ENCODE results near the gene SCFD2.

Gene SCFD2

GRCh38 chr4:53010318-53010717, 355.5 kb downstream of the SCFD2 start:
- TF ChIP-seq CTCF (conservative IDR thresholded peaks at IDR 0.05; ENCODE audit: low read depth) = no peak
- H3K27ac ChIP-seq = no peak overlapping the region
- CTCF ChIA-PET = no interaction called here
- POLR2A ChIA-PET (ENCODE audit: low non-redundant PET) = no interaction called here
- DNase-seq (ENCODE audit: low spot score) = no peak

DNA sequence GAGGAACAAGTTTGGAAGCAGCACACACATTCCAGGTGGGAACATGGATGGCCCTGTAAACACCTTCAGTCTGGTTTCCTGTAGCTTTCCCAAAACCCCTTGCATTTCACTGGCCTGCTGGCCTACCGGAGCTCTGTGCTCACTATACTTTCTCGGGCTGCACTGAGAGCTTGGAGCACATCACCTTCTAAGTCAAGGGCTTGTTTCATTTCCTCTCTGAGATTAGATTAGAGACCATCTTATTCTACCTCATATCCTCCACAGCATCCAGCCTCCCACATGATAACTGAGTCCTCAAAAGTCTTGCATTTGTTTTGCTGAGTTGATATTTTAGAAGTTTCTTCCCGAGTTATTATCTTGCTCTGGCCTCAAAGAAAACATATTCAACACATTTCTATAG, 356.0 kb downstream of the SCFD2 start:
- no peak for TF ChIP-seq CTCF (conservative IDR thresholded peaks at IDR 0.05; ENCODE audit: low read depth)
- no peak overlapping the region for H3K27ac ChIP-seq
- POLR2A ChIA-PET (ENCODE audit: low non-redundant PET) = no interaction called here
- no peak for DNase-seq (ENCODE audit: low spot score)
- CTCF ChIA-PET = no interaction called here

DNA sequence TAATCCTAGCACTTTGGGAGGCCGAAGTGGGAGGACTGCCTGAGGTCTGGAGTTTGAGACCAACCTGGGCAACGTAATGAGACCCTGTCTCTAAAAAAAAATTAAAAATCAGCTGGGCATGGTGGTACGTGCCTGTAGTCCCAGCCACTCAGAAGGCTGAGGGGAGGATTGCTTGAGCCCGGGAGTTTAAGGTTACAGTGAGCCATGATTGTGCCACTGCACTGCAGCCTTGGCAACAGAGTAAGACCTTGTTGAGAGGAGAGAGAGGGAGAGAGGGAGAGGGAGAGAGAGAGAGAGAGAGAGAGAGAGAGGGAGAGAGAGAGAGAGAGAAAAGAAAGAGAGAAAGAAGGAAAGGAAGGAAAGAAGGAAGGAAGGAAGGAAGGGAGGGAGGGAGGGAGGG, 358.8 kb downstream of the SCFD2 start:
- no peak for DNase-seq (ENCODE audit: low spot score)
- ChIA-PET CTCF (interaction anchor here (0.5 kb wide), 1 partner anchor 179 kb away, joined by 3 read pairs; no protein-coding TSS in a partner anchor), POLR2A (ENCODE audit: low non-redundant PET) (no interaction called here)
- no peak for TF ChIP-seq CTCF (conservative IDR thresholded peaks at IDR 0.05; ENCODE audit: low read depth)
- no peak overlapping the region for H3K27ac ChIP-seq

- TF ChIP-seq CTCF (conservative IDR thresholded peaks at IDR 0.05; ENCODE audit: low read depth) = no peak
- no peak overlapping the region for H3K27ac ChIP-seq
- POLR2A ChIA-PET (ENCODE audit: low non-redundant PET) = no interaction called here
- CTCF ChIA-PET = no interaction called here
- DNase-seq (ENCODE audit: low spot score) = no peak
Measured at GRCh38 chr4:53005808-53006207, 360.1 kb downstream of the SCFD2 start.

DNA sequence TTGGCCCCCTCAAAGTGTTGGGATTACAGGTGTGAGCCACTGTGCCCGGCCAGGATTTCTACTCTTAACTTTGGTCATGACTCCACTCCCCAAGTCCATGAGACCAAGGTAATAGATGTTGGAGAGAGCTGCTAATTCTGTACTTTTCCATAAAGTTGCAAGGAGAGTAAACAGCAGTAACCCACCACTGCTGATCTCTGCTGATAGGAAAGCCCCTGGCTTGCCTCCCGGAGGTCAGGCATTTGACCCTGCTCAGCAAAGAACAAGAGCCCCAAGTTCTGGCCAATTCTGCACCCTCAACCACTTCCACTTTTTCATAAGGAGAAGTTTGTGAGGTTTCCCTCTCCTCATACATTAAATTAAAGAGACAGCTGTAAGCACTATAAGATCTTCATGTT, 360.7 kb downstream of the SCFD2 start:
- DNase-seq (ENCODE audit: low spot score) = no peak
- ChIA-PET CTCF (no interaction called here), POLR2A (ENCODE audit: low non-redundant PET) (no interaction called here)
- H3K27ac ChIP-seq = no peak overlapping the region
- TF ChIP-seq CTCF (conservative IDR thresholded peaks at IDR 0.05; ENCODE audit: low read depth) = no peak

DNA sequence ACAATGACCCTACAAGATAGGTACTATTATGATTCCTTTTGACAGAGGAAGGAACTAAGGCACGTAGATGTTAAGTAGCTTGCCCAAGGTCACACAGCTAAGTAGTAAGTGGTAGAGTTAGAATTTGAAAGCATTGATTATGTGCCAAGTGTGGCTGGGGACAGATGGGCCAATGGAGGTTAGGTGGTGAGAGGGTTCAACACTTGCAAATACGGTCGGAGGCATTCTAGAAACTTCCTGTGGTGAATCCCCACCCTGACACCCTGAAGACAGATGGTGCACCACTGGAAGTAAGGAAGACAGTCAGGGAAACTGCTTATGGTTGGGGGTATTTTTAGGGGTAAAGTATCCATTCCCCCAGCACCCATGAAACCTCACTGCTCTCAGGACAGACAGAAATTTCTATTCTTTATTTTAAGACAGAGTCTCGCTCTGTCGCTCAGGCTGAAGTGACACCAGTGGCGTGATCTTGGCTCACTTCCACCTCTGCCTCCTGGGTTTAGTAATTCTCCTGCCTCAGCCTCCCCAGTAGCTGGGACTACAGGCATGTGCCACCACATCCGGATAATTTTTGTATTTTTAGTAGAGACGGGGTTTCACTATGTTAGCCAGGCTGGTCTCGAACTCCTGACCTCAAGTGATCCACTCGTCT, 361.2 kb downstream of the SCFD2 start:
- no peak for DNase-seq (ENCODE audit: low spot score)
- CTCF ChIA-PET = interaction anchor here (0.6 kb wide), 2 partner anchors 77 to 80 kb away, joined by 3 read pairs; no protein-coding TSS in a partner anchor
- TF ChIP-seq CTCF (conservative IDR thresholded peaks at IDR 0.05; ENCODE audit: low read depth) = no peak
- no peak overlapping the region for H3K27ac ChIP-seq
- POLR2A ChIA-PET (ENCODE audit: low non-redundant PET) = no interaction called here

Data from RWPE1 (cell line).